ENCODE data around the gene LDLRAP1.

- no peak for TF ChIP-seq POLR2A (IDR thresholded peaks at IDR 0.05; ENCODE audit: low read depth, low read length)
- TF ChIP-seq POLR2AphosphoS5 (IDR thresholded peaks at IDR 0.05; ENCODE audit: low read depth, low read length), result no peak
- no peak for TF ChIP-seq TAF1 (IDR thresholded peaks at IDR 0.05; ENCODE audit: low read depth, low read length)
Observed at GRCh38 chr1:25533775-25534409, 9.5 kb upstream of the LDLRAP1 start.

Data from GM12891 (cell line).